Bronchial epithelial cell (primary cell): ENCODE measurements around the gene RORC. TPM values are rescaled to one million over a fixed set of nuclear protein-coding genes. Genes with fewer than 3 reads are reported as not detected.

Source experiments
- DNase-seq: peaks from one replicate; pipeline ENCODE4 v3.0.0-alpha.2; 2010; ENCODE audit warnings: low read depth
- FAIRE-seq: peaks from 2 replicates; lab custom pipeline; 2011; peaks lifted over from hg19 to GRCh38; lab: Jason Lieb, UNC
- H3K27me3 ChIP-seq: 2 replicates; pipeline ENCODE4 v1.5.1; 2011; ENCODE audit warnings: low read length; ENCODE audit not compliant: control insufficient read depth, insufficient read depth
- H3K36me3 ChIP-seq: 2 replicates; pipeline ENCODE4 v1.5.1; 2011; ENCODE audit warnings: low read length; ENCODE audit not compliant: control insufficient read depth, insufficient read depth
- H3K4me3 ChIP-seq: 2 replicates; pipeline ENCODE4 v1.5.1; 2011; ENCODE audit warnings: mild to moderate bottlenecking, low read depth, low read length, control low read depth
- CTCF ChIP-seq: IDR thresholded peaks from 2 replicates; pipeline ENCODE4 v1.5.1; 2011; ENCODE audit warnings: mild to moderate bottlenecking, moderate library complexity, low read length, control low read depth, inconsistent platforms; ENCODE audit not compliant: insufficient read depth, severe bottlenecking
- total RNA-seq: library from RNA; depleted of rRNA; stranded (reverse); fragments of >200 nt; gene quantifications from 2 replicates; pipeline ENCODE4 v1.2.1, GENCODE V29; 2014

RORC gene
- total RNA-seq, 1 donor from 2014 or later = 0.26 TPM

- DNase-seq (no peak), FAIRE-seq (no peak)
- no peak for TF ChIP-seq CTCF
- Histone ChIP-seq H3K27me3 (no peaks in the 10 kb centered on the region), H3K36me3 (no peaks in the 10 kb centered on the region), H3K4me3 (no peak overlapping the region)
Measured at GRCh38 chr1:151825204-151825603, 6.4 kb downstream of the RORC start.

DNA sequence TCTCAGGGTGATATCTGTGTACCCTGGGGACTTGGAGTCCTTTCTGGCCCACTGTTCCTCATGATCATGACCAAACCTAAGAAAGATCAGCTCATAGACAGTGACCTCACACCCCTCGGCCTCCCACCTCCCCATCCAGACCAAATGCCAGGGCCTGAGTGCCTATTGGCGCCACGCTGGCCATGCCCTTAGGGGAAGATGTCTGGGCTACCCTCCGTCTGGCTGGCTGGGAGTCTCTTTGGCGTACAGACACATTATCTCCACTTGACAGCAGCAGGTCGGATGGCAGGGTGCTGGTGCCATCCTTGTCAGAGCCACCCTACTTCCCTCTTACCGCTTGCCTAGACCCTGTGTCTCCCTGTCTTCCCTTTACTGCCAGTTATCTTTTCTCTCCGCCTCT is 8.4 kb downstream of the RORC start:
- DNase-seq (no peak), FAIRE-seq (peak; percentile 83)
- no peak for TF ChIP-seq CTCF

DNA sequence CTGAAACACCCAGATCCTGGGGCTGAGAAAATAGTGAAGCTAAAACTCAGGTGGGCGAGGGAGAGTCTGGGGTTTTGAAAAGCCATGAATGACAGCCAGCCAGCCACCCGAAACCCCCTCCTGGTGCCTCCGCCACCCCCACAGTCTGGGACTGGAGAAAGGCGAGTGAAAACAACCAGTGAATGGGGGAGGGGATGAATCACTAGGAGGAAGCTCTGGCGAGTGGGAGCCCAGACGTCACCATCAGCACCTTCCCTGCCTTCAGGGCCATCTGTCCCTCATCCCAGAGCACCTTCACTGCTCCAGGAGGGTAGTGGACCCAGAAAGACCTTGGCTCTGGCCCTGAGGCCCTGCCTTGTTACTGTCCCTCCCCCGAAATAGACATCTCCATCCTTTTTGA is 9.2 kb downstream of the RORC start:
- Histone ChIP-seq H3K27me3 (no peaks in the 10 kb centered on the region), H3K36me3 (no peaks in the 10 kb centered on the region), H3K4me3 (no peak overlapping the region)
- TF ChIP-seq CTCF = no peak
- no peak for FAIRE-seq
- DNase-seq = no peak

More for the DNA sequence above, 8.4 kb downstream of the RORC start:
- Histone ChIP-seq H3K4me3 (no peak overlapping the region), H3K36me3 (no peaks in the 10 kb centered on the region), H3K27me3 (no peaks in the 10 kb centered on the region)

- no peak for DNase-seq
Measured at GRCh38 chr1:151820940-151821339, 10.7 kb downstream of the RORC start.

GRCh38 chr1:151819976-151820623 is 11.5 kb downstream of the RORC start:
- FAIRE-seq = peak; percentile 76
- DNase-seq = peak; percentile 73

More at GRCh38 chr1:151820940-151821339, 10.7 kb downstream of the RORC start:
- H3K4me3 ChIP-seq = no peak overlapping the region
- TF ChIP-seq CTCF = no peak
- FAIRE-seq = no peak
- H3K27me3 ChIP-seq = no peaks in the 10 kb centered on the region
- no peaks in the 10 kb centered on the region for H3K36me3 ChIP-seq

More at GRCh38 chr1:151819976-151820623, 11.5 kb downstream of the RORC start:
- no peak overlapping the region for H3K4me3 ChIP-seq
- TF ChIP-seq CTCF = no peak
- H3K27me3 ChIP-seq = no peaks in the 10 kb centered on the region
- no peaks in the 10 kb centered on the region for H3K36me3 ChIP-seq
